CD4-positive, alpha-beta T cell treated with Interleukin-17A for 4 hours (primary cell): ENCODE measurements around the gene LCN12.

Experiments used
- DNase-seq: peaks from one replicate; pipeline ENCODE4 v3.0.0-alpha.2; 2020; ENCODE audit warnings: mixed read lengths

LCN12 gene, protein sequence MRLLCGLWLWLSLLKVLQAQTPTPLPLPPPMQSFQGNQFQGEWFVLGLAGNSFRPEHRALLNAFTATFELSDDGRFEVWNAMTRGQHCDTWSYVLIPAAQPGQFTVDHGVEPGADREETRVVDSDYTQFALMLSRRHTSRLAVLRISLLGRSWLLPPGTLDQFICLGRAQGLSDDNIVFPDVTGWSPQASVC

DNA sequence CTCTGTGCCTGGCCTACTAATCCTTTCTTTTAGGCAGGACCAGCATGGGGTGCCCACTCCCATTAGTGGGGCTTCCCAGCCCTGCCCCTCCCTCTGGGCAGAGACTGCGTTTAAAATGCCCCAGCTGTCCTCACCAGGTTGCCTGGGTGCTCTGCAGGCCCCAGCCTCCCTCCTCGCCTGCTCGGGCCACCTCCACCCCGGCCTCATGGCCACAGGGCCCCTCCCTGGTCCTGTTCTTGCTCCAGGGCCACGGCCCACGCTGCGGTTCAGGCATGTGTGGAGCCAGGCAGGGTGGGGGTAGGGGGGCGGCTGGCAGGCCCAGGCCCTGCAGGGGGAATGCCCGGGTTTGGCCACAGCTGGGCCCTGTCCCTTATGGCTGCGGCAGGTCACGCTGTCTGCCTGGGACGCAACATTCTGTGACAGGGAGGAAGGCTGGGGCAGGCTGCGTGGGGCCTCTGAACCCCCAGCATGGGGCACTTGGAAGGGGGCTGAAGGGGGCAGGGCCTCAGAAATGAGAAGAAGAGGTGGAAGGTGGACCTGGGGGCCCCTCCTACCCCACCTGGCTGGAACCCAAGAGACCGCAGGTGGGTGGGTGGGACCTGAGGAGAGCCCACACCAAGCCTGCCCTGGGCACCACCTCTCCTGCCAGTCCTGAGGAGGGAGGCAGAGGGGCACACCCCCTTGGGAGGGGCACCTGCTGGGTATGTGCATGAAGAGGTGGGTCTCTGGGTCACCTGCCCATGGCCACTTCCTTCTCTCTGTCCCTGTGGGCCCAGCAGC is at the start of gene LCN12:
Gene LCN12, plus strand, starts transcription at position 733 of the 780 bp plus-strand sequence. CDS start 55 bp downstream, outside the sequence.
- no peak for DNase-seq

DNA sequence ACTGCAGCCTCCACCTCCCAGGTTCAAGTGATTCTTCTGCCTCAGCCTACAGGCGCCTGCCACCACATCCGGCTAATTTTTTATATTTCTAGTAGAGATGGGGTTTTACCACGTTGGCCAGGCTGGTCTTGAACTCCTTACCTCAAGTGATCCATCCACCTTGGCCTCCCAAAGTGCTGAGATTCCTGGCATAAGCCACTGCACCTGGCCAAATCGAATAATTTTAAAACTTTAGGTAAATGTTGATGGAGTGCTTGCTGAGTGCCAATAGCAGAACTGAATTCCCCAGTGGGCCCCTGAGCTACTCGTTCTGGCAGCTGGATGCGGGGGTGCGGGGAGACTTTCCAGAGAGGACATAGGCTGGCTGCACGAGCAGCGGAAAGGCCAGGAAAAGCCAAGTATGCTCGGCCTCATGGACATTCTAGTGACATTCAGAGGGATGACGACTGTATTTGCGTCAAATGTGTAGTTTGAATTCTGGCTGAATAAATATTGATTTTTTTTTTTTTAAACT is 49.0 kb upstream of the LCN12 start:
- DNase-seq = no peak

DNA sequence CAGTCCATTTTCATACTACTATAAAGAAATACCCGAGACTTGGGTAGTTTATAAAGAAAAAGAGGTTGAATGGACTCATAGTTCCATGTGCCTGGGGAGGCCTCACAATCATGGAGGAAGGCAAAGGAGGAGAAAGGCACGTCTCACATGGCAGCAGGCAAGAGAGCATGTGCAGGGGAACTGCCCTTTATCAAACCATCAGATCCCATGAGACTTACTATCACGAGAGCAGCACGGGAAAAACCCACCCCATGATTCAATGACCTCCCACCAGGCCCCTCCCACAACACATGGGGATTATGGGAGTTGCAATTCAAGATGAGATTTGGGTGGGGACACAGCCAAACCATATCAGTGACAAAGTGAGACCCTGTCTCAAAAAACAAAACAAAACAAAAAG is 45.8 kb upstream of the LCN12 start:
- DNase-seq = no peak

DNA sequence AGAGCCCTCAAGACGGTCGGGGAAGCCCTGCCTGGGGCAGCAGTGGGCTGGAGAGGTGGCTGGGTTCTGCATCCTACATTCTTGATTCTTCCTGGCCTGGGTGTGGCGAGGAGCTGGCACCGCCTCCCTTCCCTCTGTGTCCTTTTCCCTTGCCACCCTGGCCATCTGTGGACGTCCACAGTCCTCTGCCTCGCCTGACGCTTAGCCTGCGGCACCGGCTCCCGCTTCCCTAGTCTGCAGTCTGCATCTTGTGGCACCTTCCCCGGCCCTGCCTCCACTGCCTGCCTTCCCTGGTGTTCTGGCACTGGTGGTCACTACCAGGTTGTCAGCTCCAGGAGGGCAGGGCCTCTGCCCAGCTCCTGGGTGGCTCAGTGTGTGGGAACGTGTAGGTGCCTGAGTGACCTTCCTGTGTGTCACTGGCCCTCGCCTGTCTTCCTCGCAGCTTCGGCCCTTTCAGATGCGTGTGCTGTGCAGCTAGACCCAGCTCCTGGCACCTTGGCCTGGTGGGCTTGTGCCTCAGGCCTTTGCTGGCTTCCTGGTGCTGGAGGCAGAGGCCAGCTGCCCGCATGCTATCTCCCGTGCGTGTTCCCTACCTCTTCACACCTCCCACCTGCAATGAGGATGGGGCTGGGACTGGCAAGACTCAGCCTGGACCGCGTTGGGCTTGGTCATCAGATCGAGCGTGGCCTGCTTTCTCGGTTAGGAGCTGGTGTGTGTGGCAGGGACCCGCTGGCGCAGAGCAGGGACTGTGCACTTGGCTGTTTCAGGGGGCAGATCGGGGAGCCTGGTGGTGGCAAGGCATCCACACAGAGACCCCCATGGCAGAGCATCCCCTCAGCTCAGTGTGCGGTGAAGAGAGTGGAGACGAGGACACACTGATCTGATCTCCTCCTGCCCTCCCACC is 44.8 kb upstream of the LCN12 start:
- DNase-seq = no peak

DNA sequence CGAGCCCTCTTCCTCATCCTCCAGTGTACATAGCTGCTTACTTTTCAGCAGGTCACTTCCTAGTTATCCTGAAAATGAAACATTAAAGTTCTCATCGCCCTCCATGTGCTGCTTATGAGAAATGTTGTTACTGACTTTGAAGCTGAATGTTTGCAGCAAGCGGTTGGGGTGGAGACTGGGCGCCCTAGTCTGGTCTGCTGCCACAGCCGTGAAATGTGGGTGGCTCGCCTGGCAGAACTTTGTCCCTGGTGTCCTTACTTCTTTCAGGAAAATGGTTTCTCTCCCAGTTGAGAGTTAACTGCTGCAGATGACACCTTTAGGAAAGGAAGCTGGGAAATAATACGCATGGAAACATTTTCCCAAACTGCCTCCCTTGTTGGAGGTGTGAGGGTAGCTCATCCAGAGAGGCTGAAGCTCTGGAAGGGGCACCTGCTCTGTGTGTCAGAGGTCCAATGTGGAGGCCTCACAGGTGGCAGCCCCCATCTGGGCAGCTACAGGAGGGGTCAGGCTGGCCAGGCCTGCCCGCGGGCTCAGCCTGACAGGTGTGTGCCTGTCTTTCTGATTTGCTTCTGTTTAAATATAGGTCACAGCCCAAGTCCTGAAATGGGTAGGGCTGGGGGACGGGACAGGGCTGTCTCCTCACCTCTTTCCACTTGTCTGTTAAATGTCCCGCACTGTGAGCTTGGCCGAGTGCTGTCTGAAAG is 41.7 kb upstream of the LCN12 start:
- DNase-seq = no peak

DNA sequence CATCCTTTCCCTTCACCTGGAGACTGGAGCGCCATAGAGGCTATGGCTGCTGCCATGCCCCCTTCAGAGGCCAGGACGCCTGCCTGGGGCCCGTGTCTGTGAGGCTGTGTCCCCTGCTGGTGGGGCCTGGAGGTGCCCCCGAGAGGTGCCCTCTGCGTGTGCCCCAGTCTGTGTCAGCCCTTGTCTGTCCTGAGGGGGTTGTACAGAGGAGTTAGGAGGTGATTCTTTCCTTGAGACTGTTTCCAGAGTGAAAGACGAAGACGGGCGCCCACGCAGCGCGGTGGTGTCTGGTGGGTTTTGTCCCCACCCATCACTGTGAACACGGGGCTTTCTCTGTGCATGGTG is 41.2 kb upstream of the LCN12 start:
- DNase-seq = peak; percentile 12

DNA sequence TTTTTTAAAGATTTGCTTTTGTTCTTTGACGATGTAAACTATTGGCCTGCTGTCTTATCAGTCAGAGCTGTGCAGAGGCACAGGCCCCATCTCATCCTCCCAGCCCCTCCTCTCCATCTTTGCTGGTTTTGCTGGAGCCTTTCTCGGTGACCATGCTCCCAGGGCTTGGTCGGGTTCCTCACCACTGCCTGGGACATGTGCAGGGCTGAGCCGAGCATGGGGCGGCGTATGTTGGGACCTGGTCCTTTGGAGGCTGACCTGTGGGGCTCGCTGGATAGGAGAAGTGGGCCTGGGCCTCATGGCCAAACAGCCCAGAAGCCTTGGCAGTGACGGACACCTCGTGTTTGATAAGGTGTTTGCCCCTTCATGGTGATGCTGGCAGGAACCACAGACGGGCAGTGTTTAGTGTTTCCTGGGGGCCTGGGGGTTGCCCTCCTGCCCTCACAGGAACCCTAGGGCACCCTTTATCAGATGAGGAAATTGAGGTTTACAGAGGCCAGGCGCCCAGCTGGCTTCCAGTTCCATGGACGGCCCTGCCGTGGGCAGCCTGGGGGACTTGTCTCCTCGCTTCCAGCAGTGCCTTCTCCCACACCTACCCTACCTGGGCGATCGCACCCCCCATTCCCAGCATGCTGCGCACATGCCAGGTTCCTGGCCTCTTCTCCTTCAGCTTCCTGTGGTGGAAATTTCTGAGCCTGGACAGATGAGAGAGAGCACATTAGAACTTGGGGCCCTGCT is 38.2 kb upstream of the LCN12 start:
- DNase-seq = no peak

DNA sequence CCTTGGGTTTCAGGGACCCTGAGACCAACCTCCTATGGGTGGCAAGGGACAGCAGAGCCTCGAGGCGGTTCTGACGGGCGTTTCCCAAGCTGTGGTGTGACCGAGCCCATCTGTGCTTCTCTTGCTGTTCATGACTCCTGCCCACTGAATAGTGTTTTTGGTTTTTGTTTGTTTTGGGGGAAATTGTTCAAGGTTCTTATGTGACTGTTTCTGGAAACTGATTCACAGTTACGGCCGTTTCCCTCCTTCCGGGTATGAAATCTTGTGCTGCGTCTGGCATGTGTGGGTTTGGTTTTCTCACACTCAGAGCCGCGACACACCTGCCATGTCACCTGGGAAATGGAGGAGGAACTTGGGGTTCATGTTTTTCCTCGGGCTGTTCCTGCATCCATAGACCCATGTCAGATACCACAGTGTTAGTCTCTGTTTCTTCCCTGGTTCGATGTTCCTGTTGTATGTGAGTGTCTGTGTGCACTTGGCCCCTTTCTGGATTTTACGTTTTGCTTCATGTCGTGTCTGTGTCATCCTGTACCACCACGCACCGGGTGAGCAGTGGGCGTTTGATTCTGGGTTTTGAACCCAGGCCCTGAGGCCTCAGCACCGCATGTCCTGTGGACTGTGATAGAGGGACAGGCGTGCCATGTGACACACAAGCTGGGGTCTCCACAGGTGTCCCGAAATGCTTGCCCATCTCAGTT is 36.3 kb upstream of the LCN12 start:
- DNase-seq = no peak

DNA sequence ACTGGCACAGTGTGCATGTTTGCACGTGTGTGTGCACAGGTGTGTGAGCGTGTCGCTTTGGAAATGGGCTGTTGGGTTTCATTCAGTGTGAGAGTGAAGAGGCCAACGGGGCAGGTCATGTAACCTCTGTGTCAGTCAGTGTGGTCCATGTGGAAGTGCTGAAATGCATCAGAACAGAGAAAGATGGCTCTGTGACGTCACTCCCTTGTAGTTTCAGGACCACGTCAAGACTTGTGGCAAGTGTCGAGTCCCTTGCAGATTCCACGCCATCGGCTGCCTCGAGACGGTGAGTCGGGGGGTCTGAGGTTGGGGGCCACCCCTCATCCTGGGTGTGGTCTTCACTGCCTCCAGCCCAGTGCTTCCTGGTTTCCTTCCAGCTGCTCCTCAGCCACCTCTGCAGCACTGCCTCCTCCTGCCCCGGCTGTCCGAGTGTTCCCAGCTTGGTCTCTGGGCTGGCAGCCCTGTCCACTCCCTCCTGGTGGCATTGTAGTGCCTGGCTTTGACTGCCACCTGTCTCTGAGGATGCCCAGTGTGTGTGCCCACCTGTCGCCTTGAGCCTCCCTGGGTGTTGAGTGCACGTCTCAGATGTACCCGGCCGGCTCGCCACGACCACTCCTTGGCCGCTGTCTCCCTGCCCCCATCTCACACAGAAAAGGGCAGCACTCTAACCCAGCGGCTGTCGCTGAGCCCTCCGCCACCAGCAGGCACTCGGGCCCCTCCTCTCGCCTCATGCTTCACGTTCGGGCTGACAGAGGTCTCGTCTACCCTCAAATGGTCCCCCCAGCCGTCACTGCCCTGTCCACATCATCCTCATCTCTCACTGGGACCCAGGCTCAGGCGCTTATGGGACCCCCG is 35.5 kb upstream of the LCN12 start:
- DNase-seq = no peak

DNA sequence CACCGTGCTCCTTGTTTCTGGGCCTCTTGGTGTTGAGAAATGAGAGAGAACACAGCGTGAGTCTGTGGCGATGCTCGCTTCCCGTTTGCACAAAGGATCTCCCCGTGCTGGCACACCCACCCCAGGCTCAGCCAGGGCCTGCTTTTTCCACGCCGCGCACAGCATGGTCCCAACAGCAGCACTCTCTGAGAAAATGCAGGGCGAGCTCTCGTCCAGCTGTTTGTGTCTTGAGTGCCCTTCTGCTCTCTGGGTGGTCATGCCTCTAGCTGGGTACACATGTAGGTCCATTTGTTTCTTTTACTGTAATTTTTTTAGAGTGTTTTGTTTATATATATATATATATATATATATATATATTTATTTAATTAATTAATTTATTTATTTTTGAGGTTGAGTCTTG is 34.2 kb upstream of the LCN12 start:
- DNase-seq = no peak

DNA sequence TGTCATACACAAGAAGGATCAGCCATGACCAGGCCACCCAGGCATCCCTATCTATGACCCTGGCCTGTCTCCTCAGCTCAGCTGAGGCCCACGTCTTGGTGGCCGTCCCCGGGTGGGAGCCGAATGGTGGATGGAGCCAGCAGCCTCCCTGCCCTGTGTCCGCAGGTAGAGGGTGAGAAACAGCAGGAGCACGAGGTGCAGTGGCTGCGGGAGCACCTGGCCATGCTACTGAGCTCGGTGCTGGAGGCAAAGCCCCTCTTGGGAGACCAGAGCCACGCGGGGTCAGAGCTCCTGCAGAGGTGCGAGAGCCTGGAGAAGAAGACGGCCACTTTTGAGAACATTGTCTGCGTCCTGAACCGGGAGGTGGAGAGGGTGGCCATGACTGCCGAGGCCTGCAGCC is 32.0 kb upstream of the LCN12 start:
- no peak for DNase-seq

DNA sequence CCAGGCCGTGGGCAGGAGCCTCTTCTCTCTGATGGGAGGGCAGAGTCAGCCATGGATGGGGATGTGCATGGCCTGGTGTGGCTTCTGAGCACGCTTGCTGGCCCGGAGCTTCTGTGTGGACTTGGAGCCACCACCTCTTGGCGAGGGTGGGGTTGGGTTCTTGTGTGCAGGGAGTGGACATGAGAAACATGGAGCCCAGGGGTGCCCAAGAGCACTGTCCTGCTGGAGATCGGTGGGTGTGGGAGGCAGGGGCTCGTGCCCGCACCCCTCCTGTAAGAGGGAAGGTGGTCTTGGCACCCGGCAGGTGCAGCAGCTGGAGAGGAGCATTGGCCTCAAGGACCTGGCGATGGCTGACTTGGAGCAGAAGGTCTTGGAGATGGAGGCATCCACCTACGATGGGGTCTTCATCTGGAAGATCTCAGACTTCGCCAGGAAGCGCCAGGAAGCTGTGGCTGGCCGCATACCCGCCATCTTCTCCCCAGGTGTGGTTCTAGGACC is 31.3 kb upstream of the LCN12 start:
- no peak for DNase-seq

DNA sequence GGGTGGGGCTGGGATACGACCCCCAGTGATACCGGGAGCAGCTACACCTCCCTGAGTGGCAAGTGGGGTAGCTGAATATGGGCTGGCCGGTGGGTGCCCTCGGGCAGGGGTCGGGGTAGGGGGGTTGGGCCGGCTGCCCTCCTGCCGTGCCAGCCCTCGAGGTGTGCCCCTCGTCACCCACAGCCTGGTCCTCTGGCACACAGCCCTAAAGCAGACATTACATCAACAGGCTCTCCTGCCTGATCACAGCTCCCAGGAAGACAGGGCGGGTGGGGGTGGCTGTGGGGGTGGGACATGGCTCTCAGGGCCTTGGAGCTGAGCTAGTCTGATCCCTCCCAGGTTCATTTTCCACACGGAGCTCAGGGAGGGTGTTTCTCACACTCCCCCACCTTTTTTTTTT is 30.8 kb upstream of the LCN12 start:
- DNase-seq = no peak

DNA sequence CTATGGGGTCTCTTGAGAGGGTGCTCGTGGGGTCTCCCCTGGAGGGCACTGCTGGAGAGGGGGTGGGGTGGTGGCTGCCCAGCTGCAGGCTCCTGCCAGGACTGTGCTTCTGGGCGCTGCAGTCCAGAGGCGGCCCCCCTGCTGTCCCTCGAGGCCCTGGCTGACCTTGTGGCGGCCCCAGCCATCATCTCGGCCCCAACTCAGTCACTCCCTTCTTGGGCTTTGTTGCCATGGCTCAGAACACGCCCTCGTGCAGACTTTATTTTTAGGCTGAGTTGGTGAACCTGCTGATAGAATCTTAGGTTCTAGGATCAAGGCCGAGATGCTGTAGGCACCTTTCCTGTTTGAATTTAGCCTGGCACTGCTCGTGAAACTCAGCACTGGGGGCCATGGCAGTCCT is 30.4 kb upstream of the LCN12 start:
- DNase-seq = no peak

DNA sequence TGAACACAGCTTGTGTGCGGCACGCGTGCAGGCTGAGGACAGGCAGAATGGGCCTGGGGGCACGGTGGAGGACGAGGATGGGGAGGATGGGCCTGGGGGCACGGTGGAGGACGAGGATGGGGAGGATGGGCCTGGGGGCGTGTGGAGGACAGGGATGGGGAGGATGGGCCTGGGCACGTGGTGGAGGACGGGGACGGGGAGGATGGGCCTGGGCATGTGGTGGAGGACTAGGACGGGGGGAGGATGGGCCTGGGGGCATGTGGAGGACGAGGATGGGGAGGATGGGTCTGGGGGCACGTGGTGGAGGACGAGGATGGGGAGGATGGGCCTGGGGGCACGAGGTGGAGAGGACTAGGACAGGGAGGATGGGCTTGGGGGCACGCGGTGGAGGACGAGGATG is 29.5 kb upstream of the LCN12 start:
- DNase-seq = no peak

DNA sequence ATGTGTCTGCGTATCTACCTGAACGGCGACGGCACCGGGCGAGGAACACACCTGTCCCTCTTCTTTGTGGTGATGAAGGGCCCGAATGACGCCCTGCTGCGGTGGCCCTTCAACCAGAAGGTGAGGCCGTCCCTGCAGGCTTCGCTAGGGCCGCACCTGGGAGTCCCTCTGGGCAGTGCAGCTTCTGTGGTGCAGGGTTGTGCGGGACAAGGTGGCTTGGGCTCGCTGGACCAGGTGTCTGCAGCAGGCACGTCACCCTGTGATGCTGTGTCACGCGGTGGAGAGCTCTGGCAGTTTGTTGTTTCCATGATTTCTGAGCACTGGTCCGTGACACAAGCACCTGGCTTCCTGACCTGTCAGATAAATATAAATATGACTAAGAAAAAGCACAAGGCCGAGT is 28.2 kb upstream of the LCN12 start:
- no peak for DNase-seq

DNA sequence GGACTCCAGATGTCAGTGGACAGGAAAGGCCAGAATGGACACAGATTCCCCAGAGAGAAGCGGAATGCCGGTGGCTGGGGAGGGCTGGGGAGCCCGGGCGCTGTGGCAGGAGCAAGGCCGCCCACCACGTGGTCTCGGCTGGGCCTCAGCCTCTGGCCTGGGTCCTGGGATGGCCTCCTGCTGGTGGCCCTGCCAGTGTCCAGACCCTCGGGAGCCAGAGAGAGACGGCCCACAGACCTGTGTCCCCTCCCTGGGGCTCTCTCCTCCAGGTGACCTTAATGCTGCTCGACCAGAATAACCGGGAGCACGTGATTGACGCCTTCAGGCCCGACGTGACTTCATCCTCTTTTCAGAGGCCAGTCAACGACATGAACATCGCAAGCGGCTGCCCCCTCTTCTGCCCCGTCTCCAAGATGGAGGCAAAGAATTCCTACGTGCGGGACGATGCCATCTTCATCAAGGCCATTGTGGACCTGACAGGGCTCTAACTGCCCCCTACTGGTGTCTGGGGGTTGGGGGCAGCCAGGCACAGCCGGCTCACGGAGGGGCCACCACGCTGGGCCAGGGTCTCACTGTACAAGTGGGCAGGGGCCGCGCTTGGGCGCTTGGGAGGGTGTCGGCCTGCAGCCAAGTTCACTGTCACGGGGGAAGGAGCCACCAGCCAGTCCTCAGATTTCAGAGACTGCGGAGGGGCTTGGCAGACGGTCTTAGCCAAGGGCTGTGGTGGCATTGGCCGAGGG is 26.5 kb upstream of the LCN12 start:
- no peak for DNase-seq

DNA sequence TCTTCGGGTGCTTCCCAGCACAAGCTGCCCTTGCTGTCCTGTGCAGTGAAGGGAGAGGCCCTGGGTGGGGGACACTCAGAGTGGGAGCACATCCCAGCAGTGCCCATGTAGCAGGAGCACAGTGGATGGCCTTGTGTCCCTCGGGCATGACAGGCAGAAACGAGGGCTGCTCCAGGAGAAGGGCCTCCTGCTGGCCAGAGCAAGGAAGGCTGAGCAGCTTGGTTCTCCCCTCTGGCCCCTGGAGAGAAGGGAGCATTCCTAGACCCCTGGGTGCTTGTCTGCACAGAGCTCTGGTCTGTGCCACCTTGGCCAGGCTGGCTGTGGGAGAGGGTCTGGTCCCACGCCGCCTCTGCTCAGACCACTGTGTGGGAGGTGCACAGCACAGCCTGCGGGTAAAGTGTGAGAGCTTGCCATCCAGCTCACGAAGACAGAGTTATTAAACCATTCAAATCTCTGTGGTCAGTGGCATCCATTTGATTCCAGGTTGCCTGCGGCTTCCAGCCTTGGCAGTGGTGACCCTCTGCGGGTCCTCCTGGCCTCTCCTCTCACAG is 25.8 kb upstream of the LCN12 start:
- no peak for DNase-seq

DNA sequence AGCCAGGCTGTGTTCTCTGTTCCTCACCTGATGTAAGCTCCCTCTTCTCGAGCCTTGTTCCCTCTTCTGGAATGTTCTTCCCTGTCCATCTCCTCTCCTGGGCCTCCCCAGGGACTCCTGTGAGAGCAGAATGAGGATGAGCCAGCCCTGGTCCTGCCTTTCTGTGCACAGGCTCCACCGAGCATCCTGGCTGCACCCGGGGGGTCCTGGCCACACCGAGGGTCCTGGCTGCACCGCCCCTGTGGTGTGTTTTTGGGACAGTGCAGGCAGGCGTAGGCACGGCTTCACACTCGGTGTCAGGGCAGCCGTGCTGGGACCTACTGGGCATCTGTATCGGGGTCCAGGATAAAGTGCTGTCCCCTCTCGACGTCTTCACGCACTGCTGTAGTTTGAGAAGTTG is 25.3 kb upstream of the LCN12 start:
- no peak for DNase-seq
